ENCODE measurements around the gene HIPK4.
A peak's percentile ranks its signal among the peaks of the same experiment; 100 is the strongest.
"Not testable (repeated sequence)": the region's sequence is repeated elsewhere in the genome, so short reads cannot be mapped to it uniquely, and the experiment has no call there.

HIPK4 gene, protein sequence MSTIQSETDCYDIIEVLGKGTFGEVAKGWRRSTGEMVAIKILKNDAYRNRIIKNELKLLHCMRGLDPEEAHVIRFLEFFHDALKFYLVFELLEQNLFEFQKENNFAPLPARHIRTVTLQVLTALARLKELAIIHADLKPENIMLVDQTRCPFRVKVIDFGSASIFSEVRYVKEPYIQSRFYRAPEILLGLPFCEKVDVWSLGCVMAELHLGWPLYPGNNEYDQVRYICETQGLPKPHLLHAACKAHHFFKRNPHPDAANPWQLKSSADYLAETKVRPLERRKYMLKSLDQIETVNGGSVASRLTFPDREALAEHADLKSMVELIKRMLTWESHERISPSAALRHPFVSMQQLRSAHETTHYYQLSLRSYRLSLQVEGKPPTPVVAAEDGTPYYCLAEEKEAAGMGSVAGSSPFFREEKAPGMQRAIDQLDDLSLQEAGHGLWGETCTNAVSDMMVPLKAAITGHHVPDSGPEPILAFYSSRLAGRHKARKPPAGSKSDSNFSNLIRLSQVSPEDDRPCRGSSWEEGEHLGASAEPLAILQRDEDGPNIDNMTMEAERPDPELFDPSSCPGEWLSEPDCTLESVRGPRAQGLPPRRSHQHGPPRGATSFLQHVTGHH

DNA sequence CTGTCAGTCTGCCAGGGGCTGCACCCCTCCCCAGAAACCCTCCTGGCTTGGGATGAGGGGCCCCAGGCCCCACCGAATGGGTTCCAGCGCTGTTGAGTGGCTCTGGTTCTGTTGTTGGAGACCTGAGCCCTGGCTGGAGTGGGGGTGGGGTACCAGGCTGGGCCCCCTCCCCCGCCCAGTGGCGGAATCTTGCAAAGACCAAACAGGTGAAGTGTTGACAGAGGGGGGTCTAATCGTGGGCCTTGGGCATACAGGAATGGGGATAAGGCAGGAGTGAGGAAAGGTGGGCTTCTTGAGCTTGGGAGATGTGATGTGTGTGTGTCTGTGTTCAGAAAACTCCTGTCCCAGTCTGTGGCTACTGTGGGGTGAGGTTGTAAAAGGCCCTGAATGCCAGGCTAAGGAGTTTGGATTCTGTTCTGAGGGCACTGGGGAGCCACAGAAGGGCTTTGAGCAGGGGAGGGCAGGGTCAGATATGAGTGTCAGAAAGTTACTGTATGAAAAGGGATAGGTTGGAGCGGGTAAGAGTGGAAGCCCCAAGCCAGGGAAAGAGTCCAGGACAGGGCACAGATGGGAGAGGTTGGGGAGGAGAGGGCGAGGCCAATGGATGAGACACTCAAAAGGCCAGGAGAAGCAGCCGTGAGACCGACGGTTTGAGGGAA, at the start of gene HIPK4:
Gene HIPK4, minus strand, starts transcription at position 98 of the 659 bp plus-strand sequence. CDS start 279 bp downstream, outside the sequence.
- DNase-seq (ENCODE audit: low read depth in 2 of 2): no peak

DNA sequence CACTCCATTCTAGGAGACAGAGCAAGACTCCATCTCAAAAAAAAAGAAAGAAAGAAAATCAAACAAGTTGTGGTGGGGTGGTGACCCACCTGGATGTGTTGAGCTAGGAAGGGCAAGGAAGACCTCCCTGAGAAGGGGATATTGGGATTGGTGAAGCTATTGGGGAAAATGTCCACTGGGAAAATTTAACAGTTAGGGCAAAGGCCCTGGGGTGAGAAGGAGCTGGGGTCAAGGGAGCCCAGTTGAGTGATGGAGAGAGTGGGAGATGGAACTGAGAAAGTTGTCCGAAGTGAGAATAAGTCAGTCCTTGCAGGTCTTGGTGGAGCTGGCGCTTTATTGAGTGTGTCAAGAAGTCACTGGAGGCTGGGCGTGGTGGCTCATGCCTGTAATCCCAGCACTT, 48.3 kb upstream of the HIPK4 start:
- DNase-seq (ENCODE audit: low read depth in 2 of 2): no peak

DNA sequence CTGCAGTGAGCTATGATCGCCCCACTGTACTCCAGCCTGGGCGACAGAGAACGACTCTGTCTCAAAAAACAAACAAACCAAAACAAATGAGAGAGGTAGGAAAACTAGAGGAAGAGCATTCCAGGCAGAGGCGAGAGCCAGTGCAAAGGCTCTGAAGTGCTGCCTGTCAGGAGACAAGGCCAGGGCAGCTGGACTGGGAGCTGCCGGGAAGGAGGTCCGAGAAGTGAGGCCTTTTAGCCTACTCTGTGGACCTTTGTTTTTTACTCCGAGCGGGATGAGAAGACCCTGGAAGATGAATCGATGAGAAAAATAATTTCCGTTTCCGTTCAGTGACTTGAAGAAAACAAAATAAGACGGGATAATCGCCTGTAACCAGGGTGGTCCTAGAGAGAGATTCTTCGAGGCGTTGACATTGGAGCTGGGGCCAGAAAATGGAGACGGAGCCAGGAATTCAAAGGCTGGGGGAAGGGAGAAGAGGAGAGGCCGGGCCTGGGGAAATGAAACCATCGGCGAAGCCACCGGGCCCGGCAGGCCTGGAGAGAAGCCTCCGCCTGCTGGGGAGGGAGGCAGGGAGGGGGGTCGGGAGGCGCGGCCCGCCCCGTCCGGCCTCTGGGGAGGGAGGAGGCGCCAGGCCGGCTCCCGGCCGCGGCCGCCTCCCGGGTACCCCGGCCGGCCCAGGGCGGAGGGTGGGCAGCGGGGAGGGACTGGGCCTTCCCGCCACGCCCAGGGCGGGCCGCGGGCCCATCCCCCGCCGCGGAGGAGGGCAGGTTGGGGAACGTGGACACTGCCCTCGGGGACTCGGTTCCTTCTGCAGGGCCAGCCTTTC, 43.6 kb upstream of the HIPK4 start:
- DNase-seq (ENCODE audit: low read depth in 2 of 2): no peak

DNA sequence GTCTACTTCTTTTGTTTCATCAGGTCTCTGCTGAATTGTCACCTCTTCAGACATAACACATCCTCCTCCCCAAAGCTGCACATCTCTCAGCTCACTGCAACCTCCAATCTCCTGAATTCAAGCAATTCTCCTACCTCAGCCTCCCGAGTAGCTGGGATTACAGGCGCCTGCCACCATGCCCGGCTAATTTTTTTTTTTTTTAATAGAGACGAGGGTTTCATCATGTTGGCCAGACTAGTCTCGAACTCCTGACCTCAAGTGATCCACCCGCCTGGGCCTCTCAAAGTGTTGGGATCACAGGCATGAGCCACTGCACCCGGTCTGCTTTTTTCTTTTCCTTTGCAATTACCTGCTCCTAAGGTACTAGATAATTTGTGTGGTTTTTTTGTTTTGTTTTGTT, 42.8 kb upstream of the HIPK4 start:
- DNase-seq (ENCODE audit: low read depth in 2 of 2): not testable (repeated sequence)

DNA sequence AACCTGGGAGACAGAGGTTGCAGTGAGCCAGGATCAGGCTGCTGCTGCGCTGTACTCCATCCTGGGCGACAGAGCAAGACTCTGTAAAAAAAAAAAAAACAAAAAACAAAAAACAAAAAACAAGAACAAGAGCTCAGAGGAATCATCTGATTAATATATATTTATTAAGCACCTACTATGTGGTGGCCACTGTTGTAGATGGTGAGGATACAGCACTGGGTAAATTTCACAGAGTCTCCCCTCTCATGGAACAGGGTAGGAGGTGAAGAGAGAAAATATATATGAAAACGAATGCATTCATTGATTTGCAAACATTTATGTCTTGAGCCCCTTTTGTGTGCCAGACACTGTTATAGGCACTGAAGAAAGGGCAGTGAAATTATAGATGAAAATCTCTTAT, 41.7 kb upstream of the HIPK4 start:
- no peak for DNase-seq (ENCODE audit: low read depth in 2 of 2)

DNA sequence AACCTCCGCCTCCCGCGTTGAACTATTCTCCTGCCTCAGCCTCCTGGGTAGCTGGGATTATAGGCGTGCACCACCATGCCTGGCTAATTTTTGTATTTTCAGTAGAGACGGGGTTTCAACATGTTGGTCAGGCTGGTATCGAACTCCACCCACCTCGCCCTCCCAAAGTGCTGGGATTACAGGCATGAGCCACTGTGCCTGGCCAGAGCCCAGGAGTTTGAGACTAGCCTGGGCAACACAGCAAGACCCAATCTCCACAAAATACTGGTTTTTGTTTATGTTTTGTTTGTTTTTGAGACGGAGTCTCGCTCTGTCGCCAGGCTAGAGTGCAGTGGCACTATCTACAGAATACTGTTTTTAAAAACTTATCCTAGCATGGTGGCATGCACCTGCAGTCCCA, 40.3 kb upstream of the HIPK4 start:
- not testable (repeated sequence) for DNase-seq (ENCODE audit: low read depth in 2 of 2)

DNA sequence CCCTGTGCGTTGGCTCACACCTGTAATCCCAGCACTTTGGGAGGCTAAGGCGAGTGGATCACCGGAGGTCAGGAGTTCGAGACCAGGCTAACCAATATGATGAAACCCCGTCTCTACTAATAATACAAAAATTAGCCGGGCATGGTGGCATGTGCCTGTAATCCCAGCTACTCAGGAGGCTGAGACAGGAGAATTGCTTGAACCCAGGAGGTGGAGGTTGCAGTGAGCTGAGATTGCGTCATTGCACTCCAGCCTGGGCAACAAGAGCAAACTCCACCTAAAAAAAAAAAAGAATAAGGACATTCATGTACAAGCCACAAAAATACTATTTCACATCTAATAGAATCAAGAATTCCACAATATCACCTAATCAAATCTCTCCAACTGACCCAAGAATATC, 38.2 kb upstream of the HIPK4 start:
- DNase-seq (ENCODE audit: low read depth in 2 of 2): not testable (repeated sequence)

DNA sequence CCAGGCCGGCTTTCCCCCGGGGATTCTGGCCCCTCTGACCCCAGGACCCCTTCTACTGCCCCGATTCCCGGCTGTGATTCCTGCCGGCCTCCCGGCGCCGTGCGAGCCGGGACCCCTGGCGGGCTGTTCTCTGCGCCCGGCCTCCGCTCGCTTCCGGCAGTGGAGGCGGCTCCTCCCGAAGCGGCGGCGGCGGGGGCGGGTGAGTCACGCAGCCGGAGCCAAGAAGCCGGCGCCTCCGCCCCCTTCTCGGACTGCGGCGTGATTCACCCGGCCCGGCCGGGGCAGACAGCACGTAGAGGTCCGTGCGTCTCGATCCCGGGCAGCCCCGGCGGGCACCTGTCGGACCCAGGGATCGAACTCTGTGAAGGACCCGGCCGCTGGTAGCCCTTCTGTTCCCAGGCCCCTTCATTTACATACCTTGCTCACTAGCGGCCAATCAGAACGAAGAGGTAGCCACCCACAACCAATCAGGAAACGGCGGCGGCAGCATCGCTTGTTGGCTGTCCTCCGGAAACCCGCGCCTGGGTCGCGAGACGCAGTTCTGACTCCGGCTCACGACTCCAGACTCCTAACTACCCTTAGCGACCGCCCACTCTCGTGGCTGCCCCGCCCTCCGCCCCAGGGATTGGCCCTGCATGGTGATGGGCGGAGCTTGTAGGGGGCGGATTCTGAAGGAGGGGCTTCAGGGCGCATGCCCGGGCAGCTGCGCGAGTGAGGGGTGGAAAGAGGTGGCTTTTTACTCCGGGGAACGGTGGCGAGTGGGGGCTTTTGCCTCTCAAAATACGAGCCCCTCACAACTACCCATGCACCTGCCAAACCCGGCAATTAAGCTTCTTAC, 35.7 kb upstream of the HIPK4 start, which contains the start of gene SERTAD1:
Gene SERTAD1, minus strand, starts transcription at position 543 of the 838 bp plus-strand sequence. CDS start 2,446 bp downstream, outside the sequence.
- peak; percentile 100 for DNase-seq (ENCODE audit: low read depth in 2 of 2)

DNA sequence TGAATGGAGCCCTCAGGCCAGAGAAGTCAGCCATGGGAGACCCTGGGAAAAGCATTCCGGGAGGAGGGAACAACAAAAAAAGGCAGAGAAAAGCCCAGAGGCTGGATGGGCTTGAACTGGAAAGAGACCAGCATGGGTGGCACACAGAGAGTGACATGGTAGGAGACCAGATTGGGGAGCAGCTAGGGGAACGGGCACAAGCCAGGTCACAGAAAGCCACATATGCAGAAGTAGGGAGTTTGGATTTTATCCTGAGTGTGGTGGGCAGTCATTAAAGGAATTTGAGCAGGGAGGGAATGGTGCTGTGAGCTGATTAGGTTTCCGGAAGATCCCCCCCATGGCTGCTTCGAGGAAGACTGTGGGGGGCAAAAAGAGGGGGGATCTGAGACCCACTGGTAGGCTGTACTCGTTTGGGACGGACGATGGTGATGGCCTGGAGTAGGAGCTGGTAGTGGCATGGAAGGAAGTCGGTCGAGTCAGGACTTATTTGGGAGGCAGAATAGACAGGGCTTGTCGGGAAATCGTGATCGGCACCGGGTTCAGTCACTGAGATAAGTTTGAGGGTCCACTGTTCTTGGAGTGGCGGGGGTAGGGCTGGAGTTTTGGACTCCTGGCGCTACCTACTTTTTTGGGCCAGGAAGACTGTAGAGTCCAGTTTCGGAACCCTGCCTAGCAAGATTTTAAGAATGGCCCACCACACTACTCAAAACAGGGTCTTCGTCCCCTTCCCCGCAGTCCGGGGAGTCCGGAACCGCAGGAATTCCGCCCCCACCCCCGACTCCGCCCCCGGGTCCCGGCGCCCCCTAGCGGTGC, 34.9 kb upstream of the HIPK4 start:
- no peak for DNase-seq (ENCODE audit: low read depth in 2 of 2)

DNA sequence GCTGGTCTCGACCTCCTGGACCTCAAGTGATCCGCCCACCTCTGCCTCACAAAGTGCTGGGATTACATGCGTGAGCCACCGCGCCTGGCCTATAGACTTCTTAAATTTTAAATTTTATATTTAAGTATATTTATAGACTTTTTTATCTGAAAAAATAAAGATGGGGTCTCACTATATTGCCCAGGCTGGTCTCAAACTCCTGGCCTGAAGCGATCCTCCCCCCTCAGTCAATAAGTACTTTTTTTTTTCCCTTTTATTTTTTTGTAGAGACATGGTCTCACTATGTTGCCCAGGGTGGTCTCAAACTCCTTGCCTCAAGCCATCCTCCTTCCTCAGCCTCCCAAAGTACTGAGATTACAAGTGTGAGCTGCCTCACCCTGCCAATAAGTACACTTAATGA, 34.0 kb upstream of the HIPK4 start:
- DNase-seq (ENCODE audit: low read depth in 2 of 2): no peak

DNA sequence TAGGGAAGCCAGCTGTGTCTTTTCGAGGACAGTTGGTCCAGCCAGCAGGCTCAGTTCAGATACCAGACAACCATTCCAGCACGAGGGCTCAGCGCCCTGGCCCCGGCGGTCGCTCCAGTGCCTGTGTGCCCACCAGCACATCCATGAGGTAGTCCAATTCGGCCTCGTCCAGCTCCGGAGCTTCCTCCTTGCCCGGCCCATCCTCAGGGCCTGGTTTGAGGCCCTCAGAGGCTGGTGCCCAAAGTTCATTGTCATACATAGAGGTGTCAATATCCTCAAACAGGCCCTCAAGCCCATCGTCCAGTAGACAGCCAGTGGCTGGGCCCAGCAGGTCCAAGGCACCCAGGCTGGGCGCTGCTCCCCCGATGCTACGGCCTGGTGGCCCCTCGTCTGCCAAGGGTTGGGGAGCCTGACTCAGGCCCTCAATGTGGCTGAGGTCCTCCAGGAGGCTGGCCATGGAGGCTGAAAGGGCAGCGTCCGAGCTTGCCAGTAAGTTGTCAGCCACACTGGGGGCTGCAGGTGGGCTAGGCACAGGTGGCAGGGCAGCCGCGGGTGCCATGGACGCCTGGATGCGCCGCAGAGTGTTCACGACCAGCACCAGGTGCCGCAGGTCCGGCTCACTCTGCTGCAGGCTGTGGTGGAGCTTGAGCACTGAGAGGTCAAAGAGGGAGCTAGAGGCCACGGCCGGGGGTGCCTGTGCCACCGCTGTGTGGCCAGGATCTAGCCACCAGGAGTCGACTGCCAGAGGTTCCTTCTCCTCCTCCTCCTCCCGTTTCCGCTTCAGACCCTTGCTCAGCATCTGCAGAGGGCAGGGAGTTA, 33.0 kb upstream of the HIPK4 start:
- no peak for DNase-seq (ENCODE audit: low read depth in 2 of 2)

DNA sequence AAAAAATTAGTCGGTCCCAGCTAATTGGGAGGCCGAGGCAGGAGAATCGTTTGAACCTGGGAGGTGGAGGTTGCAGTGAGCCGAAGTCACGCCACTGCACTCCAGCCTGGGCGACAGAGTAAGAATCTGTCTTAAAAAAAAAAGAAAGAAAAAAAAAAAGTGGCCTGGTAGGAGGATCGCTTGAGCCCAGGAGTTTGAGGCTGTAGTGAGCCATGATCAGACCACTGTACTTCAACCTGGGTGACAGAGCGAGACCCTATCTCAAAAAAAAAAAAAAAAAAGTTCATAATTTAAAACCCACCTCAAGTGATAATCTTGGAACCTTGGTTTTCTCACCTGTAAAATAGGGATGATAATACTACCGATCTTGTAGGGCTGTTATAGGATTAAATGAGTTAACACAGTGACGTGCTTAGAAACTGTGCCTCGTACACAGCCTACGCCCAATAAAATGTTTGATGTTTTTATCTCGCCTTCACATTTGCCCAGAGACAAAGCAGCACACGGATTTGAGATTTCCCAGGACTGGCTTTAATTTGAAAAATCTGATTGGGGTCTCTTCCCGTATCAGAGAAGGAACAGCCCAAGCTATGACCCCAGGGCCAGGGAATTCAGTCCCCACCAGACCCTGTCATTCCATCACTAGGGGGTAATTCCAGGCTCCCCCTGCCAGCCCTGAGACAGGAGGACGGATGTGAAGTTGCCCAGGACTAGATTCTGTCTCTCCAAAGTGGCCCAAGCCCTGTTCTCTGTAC, 32.2 kb upstream of the HIPK4 start:
- DNase-seq (ENCODE audit: low read depth in 2 of 2): no peak

DNA sequence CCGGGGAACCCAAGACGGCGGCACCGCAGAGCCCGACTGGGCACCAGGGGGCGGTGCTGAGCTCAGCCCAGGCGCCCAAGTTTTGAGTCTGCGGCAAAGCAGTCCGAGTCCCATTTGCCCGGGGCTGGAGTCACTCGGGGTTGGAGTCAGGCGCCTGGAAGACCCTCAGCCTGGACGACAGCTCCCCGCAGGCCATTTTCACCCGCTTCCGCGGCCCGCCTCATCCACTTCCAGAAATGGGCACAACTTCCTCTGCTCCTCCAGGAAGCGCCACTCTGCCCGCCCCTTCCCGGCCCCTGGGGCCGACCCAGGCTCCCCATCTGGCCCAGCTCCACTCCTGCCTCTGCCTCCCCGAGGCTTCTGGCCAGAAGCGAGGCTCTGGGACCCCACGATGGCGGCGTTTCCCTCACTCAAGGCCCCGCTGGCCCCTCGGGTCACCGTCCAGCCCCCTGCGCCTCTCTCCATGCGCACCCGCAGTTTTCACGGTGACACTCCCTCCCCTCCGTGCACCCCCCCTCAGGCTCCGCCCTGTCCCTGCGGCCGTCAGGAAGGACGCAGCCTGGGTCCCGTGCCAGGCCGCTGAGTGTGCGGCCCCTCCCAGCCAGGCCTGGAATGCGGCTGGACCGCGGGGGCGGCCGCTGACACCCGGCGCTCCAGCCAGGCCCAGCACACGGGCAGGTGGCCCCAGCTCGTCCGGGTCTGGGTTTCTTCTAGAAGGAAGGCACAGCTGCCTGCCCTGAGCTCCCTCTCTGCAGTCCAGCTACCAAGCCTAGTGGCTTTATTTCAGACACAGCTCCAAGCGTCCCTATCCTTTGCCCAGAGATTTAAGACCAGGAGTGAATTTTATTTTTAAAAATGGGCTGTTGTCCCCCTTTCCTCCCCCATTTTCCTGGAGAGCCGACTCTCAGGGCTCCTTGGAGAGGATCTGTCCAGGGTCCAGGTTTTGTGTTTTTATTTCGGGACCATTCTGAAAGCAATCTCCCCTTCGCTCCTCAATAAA, 31.1 kb upstream of the HIPK4 start:
- DNase-seq (ENCODE audit: low read depth in 2 of 2): peak; percentile 43 to 44

DNA sequence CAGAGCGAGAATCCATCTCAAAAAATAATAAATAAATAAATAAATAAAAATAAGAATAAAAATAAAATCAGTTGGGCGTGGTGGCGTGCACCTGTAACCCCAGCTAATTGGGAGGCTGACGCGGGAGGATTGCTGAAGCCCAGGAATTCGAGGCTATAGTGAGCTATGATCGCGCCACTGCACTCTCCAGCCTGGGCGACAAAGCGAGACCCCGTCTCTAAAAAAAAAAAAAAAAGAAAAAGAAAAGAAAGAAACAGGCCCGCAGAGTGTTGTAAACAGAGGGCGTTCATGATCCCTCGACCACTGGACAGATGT, 30.4 kb upstream of the HIPK4 start:
- no peak for DNase-seq (ENCODE audit: low read depth in 2 of 2)

DNA sequence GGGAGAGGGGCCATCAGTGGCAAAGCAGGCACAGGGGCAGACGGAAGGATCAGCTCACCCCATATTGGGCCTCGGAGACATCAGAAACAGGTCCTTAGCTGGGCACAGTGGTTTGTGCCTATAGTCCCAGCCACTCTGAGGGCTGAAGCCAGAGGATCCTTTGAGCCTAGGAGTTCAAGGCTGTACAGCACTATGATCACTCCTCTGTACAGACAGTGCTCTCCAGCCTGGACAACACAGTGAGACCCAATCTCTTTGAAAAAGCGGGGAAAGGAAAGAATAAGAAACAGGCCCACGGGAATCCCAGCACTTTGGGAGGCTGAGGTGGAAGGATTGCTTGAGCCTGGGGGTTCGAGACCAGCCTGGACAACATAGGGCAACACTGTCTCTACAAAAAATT, 29.8 kb upstream of the HIPK4 start:
- no peak for DNase-seq (ENCODE audit: low read depth in 2 of 2)

DNA sequence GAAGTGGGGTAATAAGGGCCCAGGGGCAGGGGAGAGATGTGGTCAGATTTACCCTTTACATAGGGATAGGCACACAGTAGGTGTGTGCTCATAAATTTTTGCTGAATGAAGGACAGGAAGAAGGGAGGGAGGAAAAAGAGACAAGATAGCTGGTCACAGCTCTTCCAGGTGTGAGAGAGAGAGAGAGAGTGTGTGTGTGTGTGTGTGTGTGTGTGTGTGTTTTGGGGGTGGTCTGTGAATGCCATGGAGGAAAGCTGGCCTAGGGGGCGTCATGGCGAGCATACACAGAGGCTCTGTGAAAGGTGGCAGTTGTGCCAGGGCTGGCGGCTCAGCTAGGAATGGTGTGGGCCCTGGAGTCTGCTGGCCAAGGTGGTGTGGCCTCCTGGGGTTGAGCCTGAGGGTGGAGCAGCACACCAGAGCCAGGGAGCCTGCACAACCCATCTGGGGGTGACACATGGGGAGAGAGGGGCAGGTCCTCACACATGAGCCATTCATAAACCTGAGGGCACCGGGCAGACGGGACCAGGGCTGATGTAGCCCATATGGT, 29.2 kb upstream of the HIPK4 start:
- no peak for DNase-seq (ENCODE audit: low read depth in 2 of 2)

DNA sequence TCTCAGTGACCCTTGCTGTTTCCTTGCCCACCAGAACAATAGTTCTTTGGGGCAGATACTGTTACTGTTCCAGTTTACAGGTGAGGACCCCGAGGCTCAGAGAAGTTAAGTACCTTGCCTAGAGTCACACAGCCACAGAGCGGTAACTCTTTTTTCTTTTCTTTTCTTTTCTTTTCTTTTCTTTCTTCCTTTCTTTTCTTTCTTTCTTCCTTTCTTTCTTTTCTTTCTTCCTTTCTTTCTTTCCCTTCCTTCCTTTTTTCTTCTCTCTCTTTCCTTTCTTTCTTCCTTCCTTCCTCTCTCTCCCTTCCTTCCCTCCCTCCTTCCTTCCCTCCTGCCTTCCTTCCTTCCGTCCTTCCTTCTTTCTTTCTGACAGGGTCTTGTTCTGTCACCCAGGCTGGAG, 28.1 kb upstream of the HIPK4 start:
- DNase-seq (ENCODE audit: low read depth in 2 of 2): no peak

Data from stimulated activated CD8-positive, alpha-beta memory T cell treated with anti-CD3 and anti-CD28 coated beads, Interleukin-15, amount 100 ng/mL, for 4 hours (primary cell).